ENCODE measurements around the gene LTBP2. TPM values are rescaled to one million over a fixed set of nuclear protein-coding genes. Genes with fewer than 3 reads are reported as not detected.

The LTBP2 gene
- total and polyA plus RNA-seq, 2 of the 8 experiments (the other 6 are each of a cell fraction or from before 2014, with no cell fraction given) = 0.48 to 0.89 TPM

GRCh38 chr14:74500417-74501134, 111.5 kb downstream of the LTBP2 start (continued):
- TF ChIP-seq EP300 (IDR thresholded peaks at IDR 0.05; ENCODE audit: borderline replicate concordance in 1 of 2, low read depth in 2 of 2, low read length in 2 of 2) (peak in 1 of 2 experiments; percentile 21; a peak in 1 of 3 replicates), HDAC2 (IDR thresholded peaks at IDR 0.05; ENCODE audit: borderline replicate concordance in 1 of 2, low read depth in 2 of 2, low read length in 2 of 2) (0 out of 4 replicates have a peak, but pooled peaks of 1 of the 2 experiments have one; percentile 39), YY1 (IDR thresholded peaks at IDR 0.05; ENCODE audit: low read depth, low read length) (peak; percentile 74), ZNF274 (IDR thresholded peaks at IDR 0.05; ENCODE audit: borderline replicate concordance, extremely low read depth, low read length) (no peak)

All from H1 (cell line).